ENCODE data around the gene KCNIP4.

Gene KCNIP4

GRCh38 chr4:21307709-21308108 lies 640.9 kb downstream of the KCNIP4 start:
- no peak for DNase-seq

GRCh38 chr4:21304540-21304887 lies 644.1 kb downstream of the KCNIP4 start:
- DNase-seq, result no peak

- no peak for DNase-seq
Measured at GRCh38 chr4:21290562-21290961, 658.0 kb downstream of the KCNIP4 start.

- no peak for DNase-seq
Measured at GRCh38 chr4:21276046-21276445, 672.5 kb downstream of the KCNIP4 start.

GRCh38 chr4:21271439-21272052 lies 677.0 kb downstream of the KCNIP4 start:
- DNase-seq, result no peak

GRCh38 chr4:21248331-21248730 lies 700.2 kb downstream of the KCNIP4 start:
- no peak for DNase-seq

- no peak for DNase-seq
Measured at GRCh38 chr4:21242163-21242562, 706.4 kb downstream of the KCNIP4 start.

- no peak for DNase-seq
Measured at GRCh38 chr4:21226637-21227538, 721.7 kb downstream of the KCNIP4 start.

GRCh38 chr4:21211846-21212245 lies 736.7 kb downstream of the KCNIP4 start:
- no peak for DNase-seq

GRCh38 chr4:21209860-21210259 lies 738.7 kb downstream of the KCNIP4 start:
- DNase-seq, result no peak

GRCh38 chr4:21205821-21206531 lies 742.6 kb downstream of the KCNIP4 start:
- no peak for DNase-seq

- DNase-seq, result no peak
Measured at GRCh38 chr4:21203416-21203815, 745.2 kb downstream of the KCNIP4 start.

GRCh38 chr4:21202959-21203358 lies 745.6 kb downstream of the KCNIP4 start:
- no peak for DNase-seq

- no peak for DNase-seq
Measured at GRCh38 chr4:21198683-21199082, 749.9 kb downstream of the KCNIP4 start.

GRCh38 chr4:21195682-21196081 lies 752.9 kb downstream of the KCNIP4 start:
- DNase-seq, result no peak

- no peak for DNase-seq
Measured at GRCh38 chr4:21192367-21192766, 756.2 kb downstream of the KCNIP4 start.

GRCh38 chr4:21191317-21191716 lies 757.3 kb downstream of the KCNIP4 start:
- DNase-seq, result no peak

GRCh38 chr4:21184788-21185187 lies 763.8 kb downstream of the KCNIP4 start:
- no peak for DNase-seq

GRCh38 chr4:21181716-21182115 lies 766.9 kb downstream of the KCNIP4 start:
- DNase-seq, result no peak

GRCh38 chr4:21177871-21178270 lies 770.7 kb downstream of the KCNIP4 start:
- DNase-seq, result no peak

- no peak for DNase-seq
Measured at GRCh38 chr4:21177092-21177491, 771.5 kb downstream of the KCNIP4 start.

GRCh38 chr4:21167711-21168110 lies 780.9 kb downstream of the KCNIP4 start:
- DNase-seq, result no peak

GRCh38 chr4:21155367-21155766 lies 793.2 kb downstream of the KCNIP4 start:
- no peak for DNase-seq

- no peak for DNase-seq
Measured at GRCh38 chr4:21139327-21139726, 809.2 kb downstream of the KCNIP4 start.

All from activated CD4-positive, CD25-positive, alpha-beta regulatory T cell treated with anti-CD3 and anti-CD28 coated beads, Interleukin-2, amount 50 U/mL, for 72 hours (primary cell).